Neural cell (in vitro differentiated cells): ENCODE measurements around the gene PTPRN2.

ENCODE experiments used
- EP300 ChIP-seq: fragments of 450-650 bp; conservative IDR thresholded peaks from 2 replicates; pipeline ENCODE4 v1.6.1; 2014; ENCODE audit warnings: antibody characterized with exemption, mild to moderate bottlenecking, moderate library complexity; ENCODE audit not compliant: poor library complexity, severe bottlenecking
- EZH2 ChIP-seq: fragments of 200-600, 300-800 bp; shearing (Covaris generic), sonication (generic); IDR thresholded peaks from 2 replicates; pipeline ENCODE4 v1.6.1; 2014; ENCODE audit warnings: antibody characterized with exemption, low read length, borderline replicate concordance, mild to moderate bottlenecking; ENCODE audit not compliant: insufficient read depth, poor library complexity, severe bottlenecking
- MXI1 ChIP-seq: fragments of 450-650 bp; conservative IDR thresholded peaks from 2 replicates; pipeline ENCODE4 v1.6.1; 2014; ENCODE audit warnings: antibody characterized with exemption, mild to moderate bottlenecking; ENCODE audit not compliant: poor library complexity, severe bottlenecking
- POLR2AphosphoS5 ChIP-seq: IDR thresholded peaks from 2 replicates; pipeline ENCODE4 v1.6.1; 2012
- RAD21 ChIP-seq: fragments of 450-650 bp; conservative IDR thresholded peaks from 2 replicates; pipeline ENCODE4 v1.6.1; 2014; ENCODE audit warnings: antibody characterized with exemption, mild to moderate bottlenecking, moderate library complexity
- REST ChIP-seq: IDR thresholded peaks from 2 replicates; pipeline ENCODE4 v1.6.1; 2012; ENCODE audit warnings: borderline replicate concordance
- SMC3 ChIP-seq: fragments of 450-650 bp; conservative IDR thresholded peaks from 2 replicates; pipeline ENCODE4 v1.6.1; 2014; ENCODE audit warnings: antibody characterized with exemption, mild to moderate bottlenecking, moderate library complexity; ENCODE audit not compliant: poor library complexity
- TAF1 ChIP-seq: IDR thresholded peaks from 2 replicates; pipeline ENCODE4 v1.6.1; 2012; ENCODE audit warnings: low read depth
- TF ChIP-seq, protein P1 (sequence below): fragments of 450-650 bp; IDR thresholded peaks from 2 replicates; pipeline ENCODE4 v1.5.1; 2014; ENCODE audit warnings: antibody characterized with exemption, mild to moderate bottlenecking, moderate library complexity; ENCODE audit not compliant: poor library complexity, severe bottlenecking

GRCh38 chr7:158589653-158590052, 2.0 kb upstream of the PTPRN2 start:
- TF ChIP-seq, protein P1, sequence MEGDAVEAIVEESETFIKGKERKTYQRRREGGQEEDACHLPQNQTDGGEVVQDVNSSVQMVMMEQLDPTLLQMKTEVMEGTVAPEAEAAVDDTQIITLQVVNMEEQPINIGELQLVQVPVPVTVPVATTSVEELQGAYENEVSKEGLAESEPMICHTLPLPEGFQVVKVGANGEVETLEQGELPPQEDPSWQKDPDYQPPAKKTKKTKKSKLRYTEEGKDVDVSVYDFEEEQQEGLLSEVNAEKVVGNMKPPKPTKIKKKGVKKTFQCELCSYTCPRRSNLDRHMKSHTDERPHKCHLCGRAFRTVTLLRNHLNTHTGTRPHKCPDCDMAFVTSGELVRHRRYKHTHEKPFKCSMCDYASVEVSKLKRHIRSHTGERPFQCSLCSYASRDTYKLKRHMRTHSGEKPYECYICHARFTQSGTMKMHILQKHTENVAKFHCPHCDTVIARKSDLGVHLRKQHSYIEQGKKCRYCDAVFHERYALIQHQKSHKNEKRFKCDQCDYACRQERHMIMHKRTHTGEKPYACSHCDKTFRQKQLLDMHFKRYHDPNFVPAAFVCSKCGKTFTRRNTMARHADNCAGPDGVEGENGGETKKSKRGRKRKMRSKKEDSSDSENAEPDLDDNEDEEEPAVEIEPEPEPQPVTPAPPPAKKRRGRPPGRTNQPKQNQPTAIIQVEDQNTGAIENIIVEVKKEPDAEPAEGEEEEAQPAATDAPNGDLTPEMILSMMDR, result no peak
- no peak for TF ChIP-seq POLR2AphosphoS5
- TF ChIP-seq SMC3, result no peak
- TF ChIP-seq EP300, result no peak
- no peak for TF ChIP-seq RAD21
- no peak for TF ChIP-seq TAF1
- TF ChIP-seq EZH2, result no peak
- no peak for TF ChIP-seq REST
- TF ChIP-seq MXI1, result no peak
